Measurements from ENCODE around the gene LITAF.

LITAF gene

DNA sequence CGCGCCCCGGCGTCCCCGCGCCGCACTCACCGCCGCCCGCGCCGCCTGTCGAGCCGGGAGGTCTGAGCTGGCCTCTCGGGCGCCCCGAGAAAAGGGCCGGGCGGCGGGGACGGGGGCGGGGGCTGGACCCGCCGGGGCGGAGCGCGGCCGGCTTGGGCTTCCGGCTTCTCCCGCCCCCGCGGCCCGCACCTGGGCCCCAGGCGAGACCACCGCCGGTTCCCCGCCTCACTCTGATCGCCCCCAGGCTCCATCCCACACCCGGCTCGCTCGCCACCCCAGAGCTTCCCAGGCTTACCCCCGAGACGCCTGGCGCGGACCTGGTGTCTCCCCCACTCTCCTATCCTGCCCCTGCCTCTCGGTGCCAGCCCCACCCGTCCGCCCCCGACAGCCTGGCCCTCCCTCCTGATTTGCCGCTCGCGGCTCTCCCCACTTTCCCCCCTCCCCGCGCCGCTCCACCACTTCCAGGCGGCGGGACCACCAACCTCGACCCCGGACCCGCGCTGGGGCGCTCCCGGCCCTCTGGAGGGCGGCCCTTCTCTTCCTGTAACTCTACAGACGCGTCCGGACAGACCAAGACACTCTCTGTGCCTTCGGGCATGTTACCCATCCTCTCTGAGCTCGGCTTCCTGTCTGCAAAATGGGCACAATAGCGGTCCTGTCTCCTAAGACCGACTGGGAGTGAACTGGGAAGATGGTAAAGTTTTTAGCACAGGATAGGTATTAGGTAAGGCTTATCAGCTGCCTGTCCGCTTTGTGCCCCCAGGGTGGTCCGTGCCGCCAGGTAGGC, at the start of gene LITAF:
Gene LITAF, minus strand, starts transcription at position 64 of the 787 bp plus-strand sequence. CDS start 30,189 bp downstream, outside the sequence.
- DNase-seq = no peak

DNA sequence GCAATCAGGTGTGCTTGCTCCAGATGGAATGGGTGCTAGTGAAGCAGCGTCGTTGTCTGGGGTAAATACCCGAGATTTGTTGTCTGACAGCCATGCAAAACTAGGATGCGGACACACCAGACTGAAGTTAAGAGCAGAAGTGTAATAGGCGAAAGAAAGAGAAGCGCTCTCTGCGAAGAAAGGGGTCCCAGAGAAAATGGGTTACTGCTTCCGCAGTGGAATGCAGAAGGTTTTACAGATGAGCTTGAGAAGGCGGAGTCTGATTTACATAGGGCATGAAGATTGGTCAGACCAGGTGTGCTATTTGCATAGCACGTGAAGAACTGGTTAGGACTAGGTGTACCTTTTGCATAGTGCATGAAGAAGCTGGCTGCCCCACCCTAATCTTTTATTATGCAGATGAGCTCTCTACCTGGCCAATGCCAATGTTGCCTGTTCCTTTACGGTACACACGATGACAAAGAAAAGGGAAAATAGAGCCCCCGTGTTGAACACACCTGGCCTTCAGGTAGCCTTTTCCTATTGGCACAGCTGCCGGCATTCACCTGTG, 49.5 kb upstream of the LITAF start:
- DNase-seq = no peak

DNA sequence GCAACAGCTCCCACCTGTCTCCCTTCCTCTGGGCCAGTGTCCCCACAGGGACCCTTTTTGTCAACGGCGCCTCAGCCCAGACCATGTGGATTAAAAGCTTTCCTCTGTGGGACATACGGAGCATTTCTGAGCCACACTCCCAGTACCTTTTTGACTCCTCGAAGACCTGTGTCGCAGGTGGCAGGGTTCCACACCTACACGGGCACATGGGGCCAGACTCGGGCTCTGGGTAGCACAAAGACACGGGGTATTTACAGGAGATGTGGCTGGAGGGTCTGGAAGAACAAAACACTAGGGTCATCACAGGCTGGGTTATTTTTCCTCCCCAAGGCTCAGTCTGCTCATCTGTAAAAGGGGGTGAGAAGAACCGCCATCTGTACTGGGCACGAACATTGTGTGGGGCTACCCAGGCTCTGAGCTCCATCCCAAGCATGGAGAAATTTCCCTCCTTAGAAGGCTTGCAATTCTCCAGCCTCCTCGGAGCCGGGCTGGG, 49.0 kb upstream of the LITAF start:
- DNase-seq = no peak

DNA sequence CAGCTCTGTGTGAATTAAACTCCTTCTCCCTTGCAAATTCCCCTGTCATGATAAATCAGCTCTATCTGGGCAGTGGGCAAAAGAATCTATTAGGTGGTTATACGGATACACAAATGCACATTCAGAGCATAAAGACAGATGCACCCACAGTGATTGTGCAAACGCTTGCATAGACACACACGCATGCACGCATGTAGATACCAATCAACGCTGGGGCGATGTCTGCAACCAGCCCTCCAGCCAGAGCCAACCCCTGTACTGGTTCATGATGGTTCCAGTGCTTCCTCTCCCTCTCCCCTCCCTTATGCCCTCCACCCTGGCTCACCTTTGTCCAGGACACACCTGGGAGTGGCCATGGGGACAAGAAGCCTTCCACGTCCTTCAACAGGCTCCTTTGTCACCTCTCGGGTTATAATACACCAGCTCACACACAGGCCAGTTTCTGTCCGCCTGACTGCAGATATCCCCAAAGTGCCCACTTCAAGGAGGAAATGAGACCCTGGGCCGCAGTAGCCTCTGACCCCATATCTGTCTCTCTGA, 48.5 kb upstream of the LITAF start:
- DNase-seq = no peak

DNA sequence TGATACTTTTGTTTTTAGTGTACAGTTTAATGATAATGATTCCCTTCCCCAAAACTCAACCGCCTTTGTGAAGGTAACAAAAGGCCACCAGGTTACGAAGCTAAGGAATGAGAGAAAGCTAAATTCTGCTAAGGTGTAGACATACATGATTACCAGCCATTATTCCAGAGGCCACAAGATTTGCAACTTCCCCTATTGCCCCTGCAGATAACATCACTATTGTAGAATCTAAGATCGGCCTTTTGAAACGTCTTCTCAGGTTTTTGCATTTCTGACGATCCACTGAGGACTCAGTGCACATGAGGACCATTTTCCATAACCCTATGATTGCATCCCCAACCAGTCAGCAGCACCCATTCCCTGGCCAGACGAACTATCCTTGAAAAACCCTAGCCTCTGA, 47.6 kb upstream of the LITAF start:
- DNase-seq = no peak

DNA sequence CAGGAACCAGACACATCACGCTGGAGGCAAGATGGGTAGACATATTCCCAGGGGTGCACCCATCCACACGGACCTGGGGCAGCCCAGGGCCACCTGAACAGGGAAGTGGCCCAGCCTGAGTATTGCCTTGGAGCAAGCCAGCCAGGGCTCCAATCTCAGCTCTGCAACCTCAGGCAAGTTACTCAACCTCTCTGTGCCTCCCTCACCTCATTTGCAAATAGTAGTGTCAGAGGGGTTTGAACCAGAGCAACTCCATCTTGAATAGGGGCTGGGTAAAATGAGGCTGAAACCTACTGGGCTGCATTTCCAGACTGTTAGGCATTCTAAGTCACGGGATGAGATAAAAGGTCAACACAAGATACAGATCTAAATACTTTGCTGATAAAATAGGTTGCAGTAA, 46.4 kb upstream of the LITAF start:
- no peak for DNase-seq

DNA sequence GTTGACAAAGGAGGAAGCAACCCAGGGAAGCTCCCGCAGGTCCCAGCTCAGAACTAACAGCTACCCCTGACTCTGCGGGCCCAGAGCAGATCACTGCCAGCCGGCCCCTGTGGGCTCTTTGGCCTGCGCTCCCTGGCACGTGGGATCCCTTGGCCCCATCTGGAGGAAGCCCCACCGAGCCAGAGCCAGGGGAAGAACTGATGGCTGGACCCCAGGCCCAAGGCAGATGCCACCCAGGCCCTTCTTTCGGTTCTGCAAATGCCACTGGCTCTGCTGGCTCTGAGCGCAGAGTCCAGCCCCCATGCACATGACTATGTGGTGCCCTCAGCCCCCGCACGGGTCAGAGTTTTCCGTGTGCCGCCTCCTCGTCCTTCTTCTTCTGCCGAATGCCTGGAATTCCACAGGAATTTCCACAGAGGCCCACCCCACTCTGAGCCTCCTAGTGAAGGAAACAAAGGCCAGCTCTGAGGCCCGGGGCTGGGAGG, 45.8 kb upstream of the LITAF start:
- no peak for DNase-seq

DNA sequence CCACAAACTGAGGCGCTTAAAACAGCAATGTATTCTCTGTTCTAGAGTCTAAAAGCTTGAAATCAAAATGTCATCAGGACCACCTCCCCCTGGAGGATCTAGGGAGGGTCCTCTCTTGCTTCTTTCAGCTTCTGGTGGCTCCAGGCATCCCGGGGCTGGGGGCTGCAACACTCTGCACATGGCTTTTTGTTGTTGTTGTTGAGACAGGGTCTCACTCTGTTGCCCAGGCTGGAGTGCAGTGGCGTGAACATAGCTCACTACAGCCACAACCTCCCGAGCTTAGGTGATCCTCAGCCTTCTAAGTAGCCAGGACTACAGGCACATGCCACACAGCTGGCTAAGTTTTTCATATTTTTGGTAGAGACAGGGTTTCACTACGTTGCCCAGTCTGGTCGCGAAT, 44.5 kb upstream of the LITAF start:
- no peak for DNase-seq

DNA sequence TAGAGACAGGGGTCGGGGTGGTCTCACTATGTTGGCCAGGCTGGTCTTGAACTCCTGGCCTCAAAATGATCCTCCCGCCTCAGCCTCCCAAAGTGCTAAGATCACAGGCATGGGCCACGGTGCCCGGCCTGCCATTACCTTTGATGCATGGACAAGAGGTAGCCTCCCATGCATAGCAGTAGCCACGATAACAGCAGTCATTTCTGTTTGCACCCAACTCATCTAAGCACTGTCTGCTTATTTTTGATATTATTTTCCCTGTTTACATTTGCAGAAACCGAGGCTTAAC, 44.0 kb upstream of the LITAF start:
- no peak for DNase-seq

DNA sequence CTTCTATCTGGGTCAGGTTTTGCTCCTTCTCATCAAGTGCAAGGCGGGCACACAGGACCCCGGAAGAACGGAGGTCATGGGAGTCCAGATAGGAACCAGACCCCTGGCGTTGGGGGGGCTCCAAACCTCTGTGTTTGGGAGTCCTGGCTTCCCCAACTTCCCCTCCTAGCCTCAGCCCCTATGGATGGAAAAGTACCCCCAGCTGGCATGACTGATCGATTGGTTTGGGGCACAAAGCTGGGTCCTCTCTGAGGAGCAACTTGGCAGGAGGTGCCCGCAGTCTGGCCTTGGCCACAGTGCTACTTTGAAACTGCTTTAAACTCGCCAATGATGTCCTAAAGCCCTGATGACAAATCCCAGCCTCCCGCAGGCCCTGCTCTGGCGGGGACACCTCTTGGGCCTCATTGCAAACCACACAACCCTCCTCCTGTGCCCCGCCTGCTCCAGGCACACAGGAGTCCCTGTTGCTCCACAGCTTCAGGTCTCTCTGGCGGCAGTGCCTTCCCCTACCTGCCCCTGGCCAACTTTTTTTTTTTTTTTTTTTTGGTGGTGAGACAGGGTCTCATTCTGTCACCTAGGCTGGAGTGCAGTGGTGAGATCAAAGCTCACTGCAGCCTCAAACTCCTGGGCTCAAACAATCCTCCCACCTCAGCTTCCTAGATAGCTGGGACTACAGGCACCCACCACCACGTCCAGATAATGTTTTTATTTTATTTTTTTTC, 43.5 kb upstream of the LITAF start:
- no peak for DNase-seq

DNA sequence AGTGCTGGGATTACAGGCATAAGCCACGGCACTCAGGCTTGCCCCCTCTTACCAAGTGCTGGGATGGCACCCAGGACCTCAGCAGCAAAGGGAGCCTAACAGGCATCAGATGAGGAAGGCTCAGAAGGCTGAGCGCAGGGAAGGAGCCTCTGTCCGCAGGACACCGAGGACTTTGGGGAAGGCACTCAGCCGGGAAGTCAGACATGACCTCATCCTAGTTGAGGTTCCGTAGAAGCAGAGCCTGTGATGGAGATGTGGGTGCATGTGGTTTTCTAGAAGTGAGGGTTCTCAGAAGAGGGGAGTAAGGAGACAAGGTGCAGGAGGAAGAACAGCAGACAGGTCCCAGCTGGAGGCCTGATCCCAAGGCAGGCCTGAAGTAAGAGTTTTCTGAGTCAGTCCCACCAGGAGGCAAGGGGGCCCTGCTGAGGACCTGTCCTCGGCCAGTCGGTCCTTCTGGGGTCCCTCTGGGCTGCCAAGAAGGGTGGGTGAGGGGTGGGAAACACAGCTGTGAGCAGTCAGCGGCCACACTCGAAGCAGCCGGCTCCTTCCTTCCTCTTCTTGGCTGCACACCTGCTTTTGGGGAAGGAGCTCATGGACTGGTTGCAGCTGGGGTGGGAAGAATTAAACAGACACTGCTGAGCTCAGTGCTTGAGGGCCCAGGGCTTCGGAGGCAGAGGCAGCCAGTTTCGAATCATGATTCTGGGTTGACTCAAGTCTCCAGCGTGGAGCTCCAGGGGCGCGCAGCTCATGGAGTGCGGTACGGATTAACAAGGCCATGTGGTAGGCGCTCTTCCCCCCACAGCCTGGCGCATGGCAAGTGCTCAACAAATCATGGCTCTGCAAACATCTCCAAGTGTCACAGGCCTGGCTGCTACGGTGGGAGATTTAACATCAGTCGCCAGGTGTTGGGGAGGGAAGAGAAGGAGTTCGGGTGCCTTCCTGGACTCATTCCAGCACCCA, 42.6 kb upstream of the LITAF start:
- no peak for DNase-seq

DNA sequence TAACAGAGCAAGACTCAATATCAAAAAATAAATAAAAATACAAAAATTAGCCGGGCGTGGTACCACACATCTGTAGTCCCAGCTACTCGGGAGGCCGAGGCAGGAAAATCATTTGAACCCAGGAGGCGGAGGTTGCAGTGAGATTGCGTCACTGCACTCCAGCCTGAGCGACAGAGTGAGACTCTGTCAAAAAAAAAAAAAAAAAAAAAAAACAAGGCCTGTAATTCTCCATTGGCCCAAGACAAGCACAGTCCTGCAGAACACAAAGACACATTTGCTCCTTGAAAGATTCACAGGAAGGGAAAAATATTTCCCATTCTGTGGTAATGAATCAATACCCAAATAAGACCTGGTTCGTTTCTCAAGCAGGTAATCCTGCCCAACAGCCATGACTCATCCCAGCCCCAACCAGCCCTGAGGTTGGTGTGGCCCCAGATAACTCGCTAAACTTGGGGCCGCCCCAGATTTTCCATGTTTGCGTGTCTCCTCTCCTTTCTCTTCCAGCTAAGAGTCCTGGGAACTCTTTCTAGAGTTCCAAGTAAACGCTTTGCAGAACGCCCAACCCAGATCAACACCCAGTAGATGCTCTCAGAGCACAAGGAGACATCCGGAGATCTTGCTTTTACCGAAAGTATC, 41.2 kb upstream of the LITAF start:
- no peak for DNase-seq

DNA sequence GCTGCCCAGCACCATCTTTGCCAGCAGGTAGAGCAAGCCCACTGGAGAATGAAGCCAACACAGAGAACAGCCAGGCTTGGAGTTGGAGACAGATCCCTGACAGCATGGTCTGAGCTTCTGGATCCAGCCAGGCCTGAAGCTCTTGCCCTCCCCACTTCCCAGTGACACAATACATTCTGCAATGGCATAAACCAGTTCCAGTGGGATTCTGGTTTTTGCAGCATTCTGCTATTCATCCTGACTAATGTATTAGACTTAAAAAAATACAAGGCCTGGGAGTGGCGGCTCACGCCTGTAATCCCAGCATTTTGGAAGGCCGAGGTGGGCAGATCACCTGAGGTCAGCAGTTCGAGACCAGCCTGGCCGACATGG, 40.6 kb upstream of the LITAF start:
- no peak for DNase-seq

DNA sequence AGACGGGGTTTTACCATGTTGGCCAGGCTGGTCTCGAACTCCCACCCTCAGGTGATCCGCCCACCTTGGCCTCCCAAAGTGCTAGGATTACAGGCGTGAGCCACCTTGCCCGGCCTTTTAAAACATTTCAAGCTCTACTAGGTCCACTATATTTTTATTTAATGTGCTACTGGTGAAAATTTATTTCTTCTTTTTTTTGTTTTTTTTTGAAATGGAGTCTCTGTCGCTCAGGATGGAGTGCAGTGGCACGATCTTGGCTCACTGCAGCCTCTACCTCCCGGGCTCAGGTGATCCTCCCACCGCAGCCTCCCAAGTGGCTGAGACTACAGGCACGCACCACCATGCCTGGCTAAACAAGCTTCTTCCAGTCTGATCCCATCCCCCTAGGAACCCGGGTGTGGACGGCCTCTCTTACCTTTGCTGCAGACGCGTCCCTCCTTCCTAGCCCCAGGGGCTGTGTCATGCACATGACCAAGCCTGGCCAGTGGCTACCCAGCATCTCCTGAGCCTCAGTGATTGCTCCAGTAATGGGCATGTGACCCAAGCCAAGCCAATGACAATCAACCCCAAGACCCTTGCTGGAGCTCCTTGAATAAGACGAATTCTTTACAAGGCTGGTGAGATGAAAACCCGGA, 40.1 kb upstream of the LITAF start:
- DNase-seq = no peak

DNA sequence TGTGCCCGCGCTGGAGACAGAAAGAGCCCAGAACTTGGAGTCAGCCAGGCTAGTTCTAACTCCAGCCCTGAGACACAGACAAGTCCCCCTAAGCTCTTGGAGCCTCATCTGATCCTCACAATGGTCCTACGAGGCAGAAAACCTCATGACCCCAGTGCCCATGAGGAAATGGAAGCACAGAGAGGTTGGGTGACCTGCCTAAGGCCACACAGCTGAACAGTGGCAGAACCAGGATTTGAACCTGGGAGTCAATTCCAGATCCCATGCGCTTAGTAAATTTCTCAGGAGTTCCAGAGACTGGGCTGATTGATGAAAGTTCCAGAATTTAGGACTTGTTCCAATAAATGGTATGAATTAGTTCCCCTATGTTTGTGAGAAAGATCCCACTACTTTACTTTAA, 39.0 kb upstream of the LITAF start:
- DNase-seq = no peak

DNA sequence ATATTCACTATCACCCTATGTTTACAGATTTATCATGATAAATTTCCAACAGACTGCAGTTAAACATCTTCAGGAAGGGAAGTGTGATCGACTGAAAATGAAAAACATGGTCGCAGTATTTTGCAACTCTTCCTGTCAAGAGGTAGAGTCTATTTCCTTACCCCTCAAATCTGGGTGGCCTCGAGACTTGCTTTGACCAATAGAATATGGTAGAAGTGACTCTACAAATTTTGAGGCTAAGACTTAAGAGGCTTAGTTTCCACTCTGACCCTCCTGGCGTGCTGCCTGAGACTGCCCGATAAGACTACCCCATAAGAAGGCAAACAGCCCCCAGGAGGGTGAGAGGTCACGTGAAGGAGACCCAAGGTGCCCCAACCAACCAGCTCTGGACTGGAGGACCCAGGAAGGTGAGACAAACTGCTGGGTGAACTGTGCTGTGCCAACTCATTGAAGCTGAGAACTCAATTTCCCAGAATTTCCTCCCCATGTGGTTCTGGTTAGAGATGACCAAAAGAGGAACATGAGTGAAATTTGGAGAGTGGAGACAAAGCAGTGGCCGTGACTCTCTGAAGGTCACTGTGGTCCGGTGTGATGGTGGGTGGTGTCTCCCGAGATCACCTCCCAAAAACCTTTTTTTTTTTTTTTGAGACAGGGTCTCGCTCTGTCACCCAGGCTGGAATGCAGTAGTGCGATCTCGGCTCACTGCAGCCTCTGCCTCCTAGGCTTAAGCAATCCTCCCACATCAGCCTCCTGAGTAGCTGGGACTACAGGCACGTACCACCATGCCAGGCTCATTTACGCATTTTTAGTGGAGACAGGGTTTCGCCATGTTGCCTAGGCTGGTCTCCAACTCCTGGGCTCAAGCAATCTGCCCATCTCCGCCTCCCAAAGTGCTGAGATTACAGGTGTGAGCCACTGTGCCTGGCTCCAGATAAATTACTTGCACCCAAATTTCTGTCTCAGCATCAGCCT, 38.2 kb upstream of the LITAF start:
- no peak for DNase-seq

DNA sequence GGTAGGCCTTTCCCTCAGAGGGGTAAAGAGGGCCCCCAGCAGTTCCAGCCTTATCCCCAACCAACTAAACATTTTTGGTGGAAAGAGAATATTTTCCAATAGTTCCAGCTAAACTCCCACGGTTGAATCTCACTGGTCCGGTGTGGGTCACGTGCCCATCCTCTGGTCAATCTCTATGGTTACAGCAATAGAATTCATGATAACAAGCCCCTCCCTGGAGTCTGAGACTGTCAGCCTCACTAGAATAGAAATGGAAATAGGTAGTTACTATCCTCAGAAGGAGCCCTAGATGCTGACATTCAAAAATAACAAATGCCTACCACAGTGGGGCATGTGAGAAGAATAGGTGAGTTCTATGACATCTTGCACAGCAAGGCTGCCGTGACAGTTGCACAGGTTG, 37.5 kb upstream of the LITAF start:
- DNase-seq = no peak

DNA sequence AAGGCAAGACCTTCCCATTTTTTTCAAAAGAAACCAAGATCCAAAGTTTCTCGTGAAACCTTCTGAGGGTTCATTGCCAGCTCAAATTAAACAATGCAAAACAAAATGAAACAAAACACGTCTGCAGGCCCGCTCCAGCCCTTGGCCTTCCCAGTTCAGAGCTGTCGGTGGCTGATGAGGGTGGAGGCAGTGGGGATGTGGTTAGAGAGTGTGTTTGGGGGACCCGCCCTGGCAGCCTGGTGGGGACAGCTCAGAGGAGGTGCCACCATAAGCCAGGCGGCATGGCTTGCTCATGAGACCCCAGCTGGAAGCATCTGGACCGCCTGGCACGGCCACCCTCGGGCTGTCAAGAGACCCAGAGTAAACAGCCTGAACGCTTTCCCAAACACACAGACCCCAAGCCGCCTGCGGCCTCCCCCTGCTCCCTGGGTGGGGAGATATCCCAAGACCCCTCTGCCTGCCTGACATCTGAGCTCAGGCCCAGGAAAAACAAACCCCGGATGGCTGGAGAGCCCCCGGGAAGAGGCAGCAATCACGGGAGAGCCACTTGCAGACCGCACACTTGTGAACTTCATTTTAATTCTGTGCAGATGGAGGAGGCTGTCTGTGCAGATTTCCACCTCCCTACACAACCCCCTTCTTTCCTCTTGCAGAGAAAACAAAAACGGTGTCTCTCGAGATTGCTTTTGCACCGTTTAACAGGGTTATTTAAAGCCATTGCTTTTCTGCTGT, 35.4 kb upstream of the LITAF start:
- no peak for DNase-seq

DNA sequence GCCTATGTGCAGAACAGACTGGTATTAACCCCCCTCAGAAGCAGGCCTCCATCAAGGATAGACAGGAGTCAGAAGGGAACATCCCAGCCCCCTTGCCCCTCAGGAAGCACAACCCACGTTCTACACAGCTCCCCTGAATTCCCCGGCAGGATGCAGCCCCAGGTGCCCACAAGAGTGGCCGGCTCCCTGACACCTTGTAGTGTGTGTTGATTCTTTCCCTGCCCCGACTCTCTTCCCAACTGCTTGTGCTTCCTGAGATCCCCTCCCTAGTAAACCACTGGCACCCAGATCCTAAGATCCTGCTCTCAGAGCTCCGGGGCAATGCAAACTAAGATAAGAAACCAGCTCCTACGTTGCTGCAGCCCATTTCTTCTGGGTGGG, 34.8 kb upstream of the LITAF start:
- DNase-seq = no peak
